Measurements from ENCODE around the gene AOPEP.
A peak's percentile ranks its signal among the peaks of the same experiment; 100 is the strongest.
"Not testable (repeated sequence)": the region's sequence is repeated elsewhere in the genome, so short reads cannot be mapped to it uniquely, and the experiment has no call there.

AOPEP gene

DNA sequence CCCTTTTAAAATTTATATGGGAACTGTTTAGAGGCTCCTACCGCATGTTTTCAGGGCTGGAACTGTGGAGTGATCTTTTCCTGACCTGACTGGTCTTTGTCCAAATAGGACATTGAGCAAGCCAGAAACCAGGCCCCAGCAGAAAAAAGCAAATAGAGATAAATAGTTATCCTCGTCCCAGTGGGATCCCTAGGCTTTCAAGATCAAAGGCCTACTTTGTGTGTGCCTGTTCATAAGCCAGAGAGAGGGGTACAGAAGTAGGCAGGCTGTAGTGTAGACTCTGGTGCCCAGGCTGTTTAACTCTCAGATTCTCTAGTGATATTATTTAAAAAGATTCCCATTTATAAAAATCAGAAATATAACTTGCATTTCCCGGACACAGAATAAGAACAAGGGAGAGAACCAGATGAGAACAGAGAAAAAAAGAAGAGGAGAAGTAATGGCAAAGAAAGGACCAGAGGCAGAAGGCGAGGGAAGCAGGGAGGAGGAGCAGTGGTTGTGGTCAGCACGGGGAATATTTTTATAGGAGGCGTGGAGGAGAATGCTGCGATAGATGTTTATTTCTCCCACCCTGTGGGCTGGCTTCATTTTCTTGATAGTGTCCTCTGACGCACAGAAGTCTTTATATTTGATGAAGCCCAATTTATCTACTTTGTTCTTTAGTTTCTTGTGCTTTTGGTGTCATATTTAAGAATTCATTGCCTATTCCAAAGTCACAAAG is 101.2 kb downstream of the AOPEP start:
- no peak for TF ChIP-seq CTCF (IDR thresholded peaks at IDR 0.05; ENCODE audit: insufficient read depth, low read length, poor library complexity, severe bottlenecking)
- no peak for DNase-seq (ENCODE audit: extremely low read depth, insufficient read length)
- Histone ChIP-seq H3K4me3 (replicated peaks; ENCODE audit: low read depth, low read length) (no peak overlapping the region), H3K36me3 (ENCODE audit: control insufficient read depth, insufficient read depth, low read length) (no peaks in the 10 kb centered on the region; the same call in 1 of the 2 replicates), H3K27me3 (replicated peaks; ENCODE audit: control insufficient read depth, insufficient read depth, low read length) (no peaks in the 10 kb centered on the region)

GRCh38 chr9:94829380-94830070 is 103.0 kb downstream of the AOPEP start:
- Histone ChIP-seq H3K27me3 (replicated peaks; ENCODE audit: control insufficient read depth, insufficient read depth, low read length) (no peaks in the 10 kb centered on the region), H3K4me3 (replicated peaks; ENCODE audit: low read depth, low read length) (no peak overlapping the region), H3K36me3 (ENCODE audit: control insufficient read depth, insufficient read depth, low read length) (no peaks in the 10 kb centered on the region; the same call in 1 of the 2 replicates)
- peak; percentile 26 for DNase-seq (ENCODE audit: extremely low read depth, insufficient read length)
- no peak for TF ChIP-seq CTCF (IDR thresholded peaks at IDR 0.05; ENCODE audit: insufficient read depth, low read length, poor library complexity, severe bottlenecking)

GRCh38 chr9:94830071-94830604 is 103.6 kb downstream of the AOPEP start:
- not testable (repeated sequence) for H3K27me3 ChIP-seq (replicated peaks; ENCODE audit: control insufficient read depth, insufficient read depth, low read length); H3K4me3 ChIP-seq (replicated peaks; ENCODE audit: low read depth, low read length); H3K36me3 ChIP-seq (ENCODE audit: control insufficient read depth, insufficient read depth, low read length); DNase-seq (ENCODE audit: extremely low read depth, insufficient read length)

- Histone ChIP-seq H3K36me3 (ENCODE audit: control insufficient read depth, insufficient read depth, low read length) (no peaks in the 10 kb centered on the region), H3K27me3 (replicated peaks; ENCODE audit: control insufficient read depth, insufficient read depth, low read length) (no peaks in the 10 kb centered on the region), H3K4me3 (replicated peaks; ENCODE audit: low read depth, low read length) (no peak overlapping the region)
- no peak for TF ChIP-seq CTCF (IDR thresholded peaks at IDR 0.05; ENCODE audit: insufficient read depth, low read length, poor library complexity, severe bottlenecking)
- DNase-seq (ENCODE audit: extremely low read depth, insufficient read length), result no peak
Observed at GRCh38 chr9:94833802-94834201, 107.3 kb downstream of the AOPEP start.

DNA sequence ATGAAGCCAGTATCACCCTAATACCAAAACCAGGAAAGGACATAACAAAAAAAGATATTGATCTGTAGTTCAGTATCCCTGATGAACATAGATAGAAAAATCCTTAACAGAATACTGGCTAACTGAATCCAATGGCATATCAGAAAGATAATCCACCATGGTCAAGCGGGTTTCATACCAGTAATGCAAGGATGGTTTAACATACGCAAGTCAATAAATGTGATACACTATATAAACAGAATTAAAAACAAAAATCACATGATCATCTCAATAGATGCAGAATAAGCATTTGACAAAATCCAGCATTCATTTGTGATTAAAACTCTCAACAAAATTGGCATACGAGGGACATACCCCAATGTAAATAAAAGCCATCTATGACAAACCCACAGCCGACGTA is 110.9 kb downstream of the AOPEP start:
- H3K36me3 ChIP-seq (ENCODE audit: control insufficient read depth, insufficient read depth, low read length), result no peaks in the 10 kb centered on the region
- TF ChIP-seq CTCF (IDR thresholded peaks at IDR 0.05; ENCODE audit: insufficient read depth, low read length, poor library complexity, severe bottlenecking), result no peak
- no peak overlapping the region for H3K4me3 ChIP-seq (replicated peaks; ENCODE audit: low read depth, low read length)
- H3K27me3 ChIP-seq (replicated peaks; ENCODE audit: control insufficient read depth, insufficient read depth, low read length), result no peaks in the 10 kb centered on the region
- no peak for DNase-seq (ENCODE audit: extremely low read depth, insufficient read length)

DNA sequence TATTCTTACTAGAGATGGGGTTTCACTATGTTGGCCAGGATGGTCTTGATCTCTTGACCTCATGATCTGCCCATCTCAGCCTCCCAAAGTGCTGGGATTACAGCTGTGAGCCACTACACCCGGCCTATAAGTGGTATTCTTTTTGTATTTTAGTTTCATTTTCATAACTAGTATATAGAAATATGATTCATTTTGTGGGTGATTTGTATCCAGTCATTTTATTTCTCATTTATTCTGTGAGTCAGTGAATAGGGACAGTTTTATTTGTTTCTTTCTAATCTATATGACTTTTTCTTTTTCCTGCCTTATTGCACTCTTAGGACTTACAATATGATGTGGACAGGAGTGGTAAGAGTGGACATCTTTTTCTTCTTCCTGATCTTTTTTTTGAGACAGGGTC is 112.9 kb downstream of the AOPEP start:
- Histone ChIP-seq H3K36me3 (ENCODE audit: control insufficient read depth, insufficient read depth, low read length) (no peaks in the 10 kb centered on the region), H3K4me3 (replicated peaks; ENCODE audit: low read depth, low read length) (no peak overlapping the region), H3K27me3 (replicated peaks; ENCODE audit: control insufficient read depth, insufficient read depth, low read length) (no peaks in the 10 kb centered on the region)
- no peak for DNase-seq (ENCODE audit: extremely low read depth, insufficient read length)
- no peak for TF ChIP-seq CTCF (IDR thresholded peaks at IDR 0.05; ENCODE audit: insufficient read depth, low read length, poor library complexity, severe bottlenecking)

Data from GM06990 (cell line).